B cell (primary cell): ENCODE results near the gene MBD3L5. TPM values are rescaled to one million over a fixed set of nuclear protein-coding genes. Genes with fewer than 3 reads are reported as not detected.

Experiments used
- ATAC-seq: fragments of 200-7000 bp; cut with Tn5 transposase; one replicate; pipeline ENCODE4 v1.10.0; 2021; ENCODE audit warnings: low read depth, mild to moderate bottlenecking, moderate number of reproducible peaks, moderate library complexity
- CTCF ChIA-PET: fragments of 350-600 bp; sonication (Branson Sonifier 250); formaldehyde crosslinking; loops from one replicate; lab custom pipeline; 2021; ENCODE audit warnings: antibody characterized with exemption, inconsistent platforms; lab: Charles Lee
- POLR2A ChIA-PET: fragments of 350-600 bp; sonication (Branson Sonifier 250); formaldehyde crosslinking; loops from one replicate; lab custom pipeline; 2021; ENCODE audit warnings: antibody characterized with exemption; lab: Charles Lee
- DNase-seq: peaks from one replicate; pipeline ENCODE4 v3.0.0; 2013
- H2AFZ ChIP-seq: 2 replicates; pipeline ENCODE4 v1.6.1; 2012; ENCODE audit warnings: mild to moderate bottlenecking, low read depth, low read length; ENCODE audit not compliant: insufficient read depth, poor library complexity, severe bottlenecking
- H3K27ac ChIP-seq, 2 donors: 1 replicate in 1 of 2; 2 replicates in 1 of 2; pipeline ENCODE4 v1.5.1; 2012 to 2013; ENCODE audit warnings: low read length in 2 of 2, mild to moderate bottlenecking in 2 of 2, moderate library complexity in 1 of 2
- H3K27me3 ChIP-seq, 4 experiments: fragments of 200-600 bp in 1 of 4; sonication (generic) in 1 of 4; replicated peaks in 1 of 4; 1 replicate in 2 of 4; 2 replicates in 2 of 4; pipeline versions ENCODE4 v1.6.1 to v1.7.0; 2013 to 2016; ENCODE audit warnings: low read length in 3 of 4, mild to moderate bottlenecking in 2 of 4, mixed read lengths in 1 of 4, moderate library complexity in 1 of 4; ENCODE audit not compliant: insufficient read depth in 4 of 4, control insufficient read depth in 3 of 4; ENCODE audit errors: control extremely low read depth in 1 of 4
- H3K36me3 ChIP-seq, 2 experiments: replicated peaks in 1 of 2; 1 replicate in 1 of 2; 2 replicates in 1 of 2; pipeline versions ENCODE4 v1.6.1 to v1.7.1; 2013; ENCODE audit warnings: low read length in 1 of 2; ENCODE audit not compliant: insufficient read depth in 2 of 2, control insufficient read depth in 1 of 2; ENCODE audit errors: control extremely low read depth in 1 of 2, extremely low read depth in 1 of 2
- H3K4me1 ChIP-seq, 2 donors: fragments of 200-600 bp in 1 of 2; sonication (generic) in 1 of 2; 1 replicate in 1 of 2; 2 replicates in 1 of 2; pipeline versions ENCODE4 v1.5.1 to v1.6.1; 2013 to 2017; ENCODE audit warnings: low read length in 2 of 2; ENCODE audit not compliant: control insufficient read depth in 2 of 2, insufficient read depth in 2 of 2
- H3K4me2 ChIP-seq: replicated peaks from 2 replicates; pipeline ENCODE3; 2012; ENCODE audit warnings: mild to moderate bottlenecking, low read depth, low read length; ENCODE audit not compliant: poor library complexity, severe bottlenecking
- H3K4me3 ChIP-seq, 5 experiments: fragments of 200-600 bp in 1 of 5; sonication (generic) in 1 of 5; 1 replicate in 3 of 5; 2 replicates in 2 of 5; pipeline versions ENCODE4 v1.5.1 to v1.7.0; 2011 to 2016; ENCODE audit warnings: low read length in 4 of 5, mild to moderate bottlenecking in 4 of 5, low read depth in 2 of 5, control low read depth in 1 of 5, moderate library complexity in 1 of 5; ENCODE audit not compliant: insufficient read depth in 1 of 5; ENCODE audit errors: control extremely low read depth in 1 of 5, extremely low read depth in 1 of 5
- H3K79me2 ChIP-seq: fragments of 200-600 bp; sonication (generic); one replicate; pipeline ENCODE4 v1.6.0; 2016; ENCODE audit warnings: low read length; ENCODE audit not compliant: control insufficient read depth, insufficient read depth
- H3K9ac ChIP-seq: fragments of 200-600 bp; sonication (generic); 2 replicates; pipeline ENCODE4 v1.6.1; 2017; ENCODE audit warnings: mild to moderate bottlenecking, low read length, moderate library complexity
- H3K9me3 ChIP-seq, 3 donors: one replicate each; pipeline versions ENCODE4 v1.6.1 to v1.7.1; 2013; ENCODE audit warnings: low read length in 2 of 3; ENCODE audit not compliant: control insufficient read depth in 2 of 3, insufficient read depth in 1 of 3; ENCODE audit errors: control extremely low read depth in 1 of 3
- H4K20me1 ChIP-seq: 2 replicates; pipeline ENCODE4 v1.6.0; 2012; ENCODE audit warnings: mild to moderate bottlenecking, low read length; ENCODE audit not compliant: insufficient read depth, control insufficient read depth, poor library complexity, severe bottlenecking
- H3K27ac Mint-ChIP-seq: one replicate; pipeline ENCODE4 v1.8.0; 2021; ENCODE audit warnings: mixed read lengths
- H3K27me3 Mint-ChIP-seq: one replicate; pipeline ENCODE4 v1.8.0; 2021; ENCODE audit warnings: mixed read lengths
- H3K4me1 Mint-ChIP-seq: one replicate; pipeline ENCODE4 v1.8.0; 2021; ENCODE audit warnings: mixed read lengths
- H3K4me3 Mint-ChIP-seq: one replicate; pipeline ENCODE4 v1.8.0; 2021; ENCODE audit warnings: mixed read lengths
- H3K9me3 Mint-ChIP-seq: one replicate; pipeline ENCODE4 v1.8.0; 2022; ENCODE audit warnings: mixed read lengths; ENCODE audit not compliant: insufficient read depth
- EZH2 ChIP-seq: IDR thresholded peaks from 2 replicates; pipeline ENCODE4 v1.6.1; 2012; ENCODE audit warnings: borderline replicate concordance, low read depth, mild to moderate bottlenecking, moderate library complexity, low read length; ENCODE audit not compliant: insufficient read depth, poor library complexity, severe bottlenecking
- whole genome bisulfite sequencing: methylation state at CpG from one replicate; pipeline ENCODE4 v1.1.5; 2013; ENCODE audit warnings: missing lambda C conversion rate; ENCODE audit not compliant: insufficient coverage; 5-methylcytosine and 5-hydroxymethylcytosine counted together
- intact Hi-C: fragments of 100-400 bp; cut with micrococcal nuclease; formaldehyde crosslinking; loops from one replicate; pipeline ENCODE4 v1.10.0; 2022
- polyA plus RNA-seq: library from polyadenylated mRNA; depleted of rRNA; stranded (reverse); fragments of >200 nt; gene quantifications from 2 replicates; pipeline ENCODE4 v1.2.3, GENCODE V29; 2012
- total RNA-seq, 2 donors: library from RNA; stranded (reverse); fragments of 120-200 nt in 1 of 2; gene quantifications; 1 replicate in 1 of 2; 2 replicates in 1 of 2; pipeline versions ENCODE4 v1.2.3 to v1.2.4, GENCODE V29; 2013 to 2022
- TF ChIP-seq, protein P1 (sequence below): fragments of 200-600 bp; IDR thresholded peaks from one replicate; pipeline ENCODE4 v1.8.0; 2022; ENCODE audit warnings: antibody characterized with exemption, mild to moderate bottlenecking

The MBD3L5 gene
- total and polyA plus RNA-seq, 2 donors (not counting 1 experiment from before 2014, with no cell fraction given), result not detected

DNA sequence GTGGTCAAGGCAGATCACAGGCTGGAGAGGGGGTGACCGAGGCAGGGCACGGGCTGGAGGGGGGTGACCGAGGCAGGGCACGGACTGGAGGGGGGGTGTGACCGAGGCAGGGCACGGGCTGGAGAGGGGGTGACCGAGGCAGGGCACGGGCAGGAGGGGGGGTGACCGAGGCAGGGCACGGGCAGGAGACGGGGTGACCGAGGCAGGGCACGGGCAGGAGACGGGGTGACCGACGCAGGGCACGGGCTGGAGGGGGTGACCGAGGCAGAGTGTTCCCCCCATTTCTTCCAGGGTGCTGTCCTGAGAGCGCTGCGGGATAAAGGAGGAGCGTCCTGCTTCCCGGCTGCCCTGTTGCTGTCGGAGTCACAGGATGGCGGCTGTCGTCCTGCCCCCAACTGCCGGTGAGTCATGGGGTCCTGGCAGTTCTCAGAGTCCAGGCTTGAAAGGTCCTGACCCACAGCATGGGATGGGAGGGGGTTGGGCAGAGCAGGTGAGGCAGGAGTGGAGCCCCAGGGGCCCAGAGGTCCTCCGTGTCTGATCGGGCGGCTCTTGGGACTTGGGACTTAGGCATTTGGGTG, 44.4 kb downstream of the MBD3L5 start:
- DNase-seq (no peak), ATAC-seq (no peak)
- Histone ChIP-seq H3K36me3 (peaks cover 20 to 75% of the 10 kb centered on the region in 2 experiments), H3K27ac (no peak overlapping the region), H3K79me2 (peaks cover 34% of the 10 kb centered on the region), H3K4me2 (no peak overlapping the region), H3K27me3 (no peaks in the 10 kb centered on the region), H3K4me3 (no peak overlapping the region), H3K9me3 (peaks cover 4 to 47% (median 23%) of the 10 kb centered on the region in 3 donors), H2AFZ (no peak overlapping the region), H3K9ac (no peak overlapping the region), H4K20me1 (peaks cover 18% of the 10 kb centered on the region), H3K4me1 (peaks cover 8 to 11% of the 10 kb centered on the region in 2 donors)
- whole genome bisulfite sequencing, result 98% methylated on average over 26 of the region's 29 CpGs
- Mint-ChIP-seq H3K27ac (no peak overlapping the region), H3K4me3 (no peak overlapping the region), H3K9me3 (peaks cover 3% of the 10 kb centered on the region), H3K4me1 (peaks cover 11% of the 10 kb centered on the region), H3K27me3 (no peaks in the 10 kb centered on the region)
- intact Hi-C loops, result no loop called here
- TF ChIP-seq, protein P1, sequence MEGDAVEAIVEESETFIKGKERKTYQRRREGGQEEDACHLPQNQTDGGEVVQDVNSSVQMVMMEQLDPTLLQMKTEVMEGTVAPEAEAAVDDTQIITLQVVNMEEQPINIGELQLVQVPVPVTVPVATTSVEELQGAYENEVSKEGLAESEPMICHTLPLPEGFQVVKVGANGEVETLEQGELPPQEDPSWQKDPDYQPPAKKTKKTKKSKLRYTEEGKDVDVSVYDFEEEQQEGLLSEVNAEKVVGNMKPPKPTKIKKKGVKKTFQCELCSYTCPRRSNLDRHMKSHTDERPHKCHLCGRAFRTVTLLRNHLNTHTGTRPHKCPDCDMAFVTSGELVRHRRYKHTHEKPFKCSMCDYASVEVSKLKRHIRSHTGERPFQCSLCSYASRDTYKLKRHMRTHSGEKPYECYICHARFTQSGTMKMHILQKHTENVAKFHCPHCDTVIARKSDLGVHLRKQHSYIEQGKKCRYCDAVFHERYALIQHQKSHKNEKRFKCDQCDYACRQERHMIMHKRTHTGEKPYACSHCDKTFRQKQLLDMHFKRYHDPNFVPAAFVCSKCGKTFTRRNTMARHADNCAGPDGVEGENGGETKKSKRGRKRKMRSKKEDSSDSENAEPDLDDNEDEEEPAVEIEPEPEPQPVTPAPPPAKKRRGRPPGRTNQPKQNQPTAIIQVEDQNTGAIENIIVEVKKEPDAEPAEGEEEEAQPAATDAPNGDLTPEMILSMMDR, result no peak
- no peak for TF ChIP-seq EZH2
- ChIA-PET POLR2A (no interaction called here), CTCF (interaction anchor here (1.4 kb wide), 1 partner anchor 27 kb away, joined by 3 read pairs; no protein-coding TSS in a partner anchor)

DNA sequence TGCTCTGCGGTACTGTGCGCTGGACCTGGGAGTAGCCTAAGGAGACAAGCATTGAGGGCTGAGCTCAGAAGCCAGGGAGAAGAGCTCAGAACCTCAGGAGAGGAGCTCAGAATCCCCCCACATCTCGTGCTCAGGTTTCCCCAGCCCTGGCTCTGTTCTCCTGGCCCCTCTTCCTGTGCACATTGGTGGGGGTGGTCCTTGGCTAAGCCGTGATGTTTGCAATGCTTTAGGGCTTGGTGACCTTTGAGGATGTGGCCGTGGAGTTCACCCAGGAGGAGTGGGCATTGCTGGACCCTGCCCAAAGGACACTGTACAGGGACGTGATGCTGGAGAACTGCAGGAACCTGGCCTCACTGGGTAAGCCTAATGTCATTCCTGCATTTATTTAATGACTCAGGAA, 45.8 kb downstream of the MBD3L5 start:
- H2AFZ ChIP-seq, result no peak overlapping the region
- peaks cover 5 to 60% (median 36%) of the 10 kb centered on the region in 3 donors for H3K9me3 ChIP-seq
- Mint-ChIP-seq H3K27me3 (no peaks in the 10 kb centered on the region), H3K27ac (no peak overlapping the region), H3K9me3 (peaks cover 9% of the 10 kb centered on the region), H3K4me1 (peaks cover 7% of the 10 kb centered on the region), H3K4me3 (no peak overlapping the region)
- H3K4me1 ChIP-seq, result no peaks in the 10 kb centered on the region
- no peak overlapping the region for H3K27ac ChIP-seq
- no peak overlapping the region for H3K4me3 ChIP-seq
- WGBS, result 100% methylated on average over 5 of the region's 6 CpGs
- H3K4me2 ChIP-seq, result no peak overlapping the region
- ChIA-PET POLR2A (no interaction called here), CTCF (interaction anchor here (0.6 to 1.4 kb wide), 2 partner anchors 10 to 26 kb away, joined by 3 read pairs; no protein-coding TSS in a partner anchor)
- peaks cover 11% of the 10 kb centered on the region for H4K20me1 ChIP-seq
- H3K27me3 ChIP-seq, result no peaks in the 10 kb centered on the region
- DNase-seq (no peak), ATAC-seq (no peak)
- no peak for TF ChIP-seq EZH2
- TF ChIP-seq, protein P1, result no peak
- peaks cover 28 to 85% of the 10 kb centered on the region in 2 experiments for H3K36me3 ChIP-seq
- H3K79me2 ChIP-seq, result peaks cover 21% of the 10 kb centered on the region
- H3K9ac ChIP-seq, result no peak overlapping the region
- intact Hi-C loops, result no loop called here
